ENCODE results near the gene ERMAP. TPM values are rescaled to one million over a fixed set of nuclear protein-coding genes. Genes with fewer than 3 reads are reported as not detected.

Gene ERMAP
- total and polyA plus RNA-seq, 9 of the 15 experiments (the other 6 are each of a cell fraction or from before 2014, with no cell fraction given), result 8.0 to 31.4 (median 22.5) TPM

DNA sequence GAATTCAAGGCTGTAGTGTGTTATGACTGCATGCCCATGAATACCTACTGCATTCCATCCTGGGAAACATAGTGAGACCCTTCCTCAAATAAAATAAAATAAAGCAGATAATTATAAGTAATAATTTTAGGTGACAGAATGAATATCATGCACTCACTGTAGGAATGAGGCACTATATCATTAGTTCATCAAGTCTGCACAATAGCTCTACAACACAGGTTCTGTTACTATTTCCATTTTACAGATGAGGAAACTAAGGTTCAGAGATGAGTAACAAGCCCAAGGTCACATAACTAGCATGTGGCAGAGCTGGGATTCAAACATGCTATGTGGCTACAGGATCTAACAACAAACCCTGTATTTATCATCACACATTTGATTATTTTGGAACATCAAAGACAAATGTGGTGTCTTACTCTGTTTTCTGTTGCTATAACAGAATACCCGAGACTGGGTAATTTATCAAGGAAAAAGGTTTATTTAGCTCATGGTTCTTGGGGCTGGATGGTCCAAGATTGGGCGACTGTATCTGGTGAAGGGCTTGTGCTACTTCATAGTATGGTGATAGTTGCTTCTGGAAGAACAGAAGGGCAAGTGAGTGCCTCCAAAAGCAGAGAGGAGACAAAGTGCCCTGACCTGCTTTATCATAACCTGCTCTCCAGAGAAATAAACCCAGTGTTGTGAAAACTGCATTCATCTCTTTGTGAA, 24.7 kb downstream of the ERMAP start (continued):
- no peak for TF ChIP-seq ARID1B (IDR thresholded peaks at IDR 0.05)
- no peak for TF ChIP-seq SAFB2 (IDR thresholded peaks at IDR 0.05; ENCODE audit: borderline replicate concordance, low read depth, low read length, severe bottlenecking)
- TF ChIP-seq NR2C2 (CRISPR knock-in tag; IDR thresholded peaks at IDR 0.05), result no peak
- no peak for TF ChIP-seq NR2C2 (tag; IDR thresholded peaks at IDR 0.05)
- TF ChIP-seq FOXK2 (conservative IDR thresholded peaks at IDR 0.05 in 1 of 2, IDR thresholded peaks at IDR 0.05 in 1 of 2; ENCODE audit: low read depth in 2 of 2), result no peak
- TF ChIP-seq MBD2 (IDR thresholded peaks at IDR 0.05; ENCODE audit: borderline replicate concordance, low read depth), result no peak
- TF ChIP-seq SREBF1 (IDR thresholded peaks at IDR 0.05; ENCODE audit: borderline replicate concordance, low read depth, low read length), result no peak

DNA sequence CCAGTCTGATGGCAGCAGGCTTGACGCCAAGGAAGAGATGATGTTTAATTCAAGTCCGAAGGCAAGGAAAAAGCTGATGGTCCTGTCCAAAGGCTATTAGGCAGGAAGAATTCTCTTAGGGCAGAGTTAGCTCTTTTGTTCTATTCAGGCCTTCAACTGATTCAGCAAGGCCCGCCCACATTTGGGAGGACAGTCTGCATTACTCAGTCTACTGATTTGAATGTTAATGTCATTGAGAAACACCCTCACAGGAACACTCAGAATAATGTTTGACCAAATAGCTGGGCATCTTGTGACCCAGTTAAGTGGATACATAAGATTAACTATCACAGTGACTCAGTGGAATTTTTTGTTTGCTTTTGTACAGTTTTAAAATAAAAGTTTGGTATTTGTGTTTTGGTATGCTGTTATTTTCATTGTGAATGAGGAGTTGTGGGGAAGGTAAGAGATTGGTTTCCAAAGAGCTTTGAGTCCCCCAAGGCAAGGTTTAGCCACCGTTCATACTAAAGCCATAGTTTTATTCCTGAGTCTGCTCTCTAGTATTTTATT, 27.7 kb downstream of the ERMAP start:
- H3K27me3 ChIP-seq (ENCODE audit: control insufficient read depth in 2 of 2, insufficient read depth in 2 of 2, low read length in 2 of 2), result no peaks in the 10 kb centered on the region
- POLR2A ChIA-PET, result interaction anchor here (6.4 kb wide), 2 partner anchors 12 to 23 kb away, joined by 76 to 94 read pairs; partner anchors contain the start of genes ERMAP and SVBP
- no peak overlapping the region for H3K4me2 ChIP-seq (ENCODE audit: insufficient read depth, low read length)
- in situ Hi-C loops (cut with MboI), result no loop called here
- H3K79me2 ChIP-seq (ENCODE audit: control insufficient read depth, insufficient read depth, low read length), result peaks cover 34% of the 10 kb centered on the region
- ATAC-seq (no peak), DNase-seq (ENCODE audit: extremely low read depth in 1 of 4, low spot score in 3 of 4) (peak in 1 of 4 experiments; percentile 64), FAIRE-seq (peak; percentile 64)
- peaks cover 14 to 32% of the 10 kb centered on the region in 2 experiments for H3K4me1 ChIP-seq (replicated peaks in 1 of 2; ENCODE audit: control insufficient read depth in 2 of 2, insufficient read depth in 2 of 2, low read length in 2 of 2)
- no peak overlapping the region for H2AFZ ChIP-seq (ENCODE audit: low read depth, low read length)
- peaks cover 56% of the 10 kb centered on the region for H3K36me3 ChIP-seq (ENCODE audit: control insufficient read depth, insufficient read depth, low read length)
- CTCF ChIA-PET (ENCODE audit: low intra/inter-chr PET ratio), result no interaction called here
- no peak overlapping the region for H3K27ac ChIP-seq (ENCODE audit: extremely low read depth, low read depth, low read length)
- intact Hi-C loops (cut with micrococcal nuclease), result loop anchor here (5.0 kb wide), 1 partner anchor 77 kb away; the partner anchor contains the start of genes C1orf50 and P3H1
- H3K9me1 ChIP-seq (ENCODE audit: control insufficient read depth, insufficient read depth, low read length), result no peaks in the 10 kb centered on the region
- TF ChIP-seq ZNF316 (IDR thresholded peaks at IDR 0.05) (0 out of 2 replicates have a peak, but pooled peaks have one; percentile 26), POLR2AphosphoS2 (IDR thresholded peaks at IDR 0.05; ENCODE audit: low read length) (peak; percentile 88; the same call in 1 of the 2 replicates), ZNF134 (CRISPR knock-in tag; conservative IDR thresholded peaks at IDR 0.05) (peak; percentile 97), FOSL1 (tag; conservative IDR thresholded peaks at IDR 0.05) (peak; percentile 30; the same call in 1 of the 2 replicates), POLR2G (IDR thresholded peaks at IDR 0.05; ENCODE audit: low read depth, low read length) (peak; percentile 8; the same call in 1 of the 2 replicates), ZNF830 (CRISPR knock-in tag; IDR thresholded peaks at IDR 0.05) (no peak), ZFX (CRISPR knock-in tag; IDR thresholded peaks at IDR 0.05) (no peak), FOXM1 (IDR thresholded peaks at IDR 0.05; ENCODE audit: low read depth) (peak; percentile 51; the same call in 1 of the 2 replicates), FOXM1 (CRISPR knock-in tag; IDR thresholded peaks at IDR 0.05; ENCODE audit: low read depth) (no peak), RBM25 (IDR thresholded peaks at IDR 0.05; ENCODE audit: low read depth, low read length, severe bottlenecking) (peak; percentile 58), C11orf30 (IDR thresholded peaks at IDR 0.05; ENCODE audit: low read depth) (peak; percentile 6; the same call in 1 of the 2 replicates), HNRNPL (IDR thresholded peaks at IDR 0.05; ENCODE audit: low read depth, low read length) (no peak), SUPT5H (IDR thresholded peaks at IDR 0.05) (peak; percentile 25; the same call in 1 of the 2 replicates), MTA2 (IDR thresholded peaks at IDR 0.05; ENCODE audit: low read depth) (0 out of 2 replicates have a peak, but pooled peaks have one; percentile 5), NFATC3 (IDR thresholded peaks at IDR 0.05) (0 out of 2 replicates have a peak, but pooled peaks have one; percentile 33)
- WGBS (ENCODE audit: insufficient coverage, low coverage, missing lambda C conversion rate), result 68% methylated on average over 4 of the region's 4 CpGs
- no peak overlapping the region for H3K9ac ChIP-seq (ENCODE audit: insufficient read depth in 1 of 2, low read depth in 2 of 2, low read length in 2 of 2)
- no peak overlapping the region for H3K4me3 ChIP-seq
- H3K9me3 ChIP-seq (replicated peaks; ENCODE audit: control insufficient read depth, insufficient read depth, low read depth, low read length), result no peaks in the 10 kb centered on the region
- BruUV-seq (replicated peaks), result TSS peak; percentile 32
- H4K20me1 ChIP-seq (replicated peaks; ENCODE audit: control insufficient read depth, insufficient read depth, low read length), result no peaks in the 10 kb centered on the region

All from K562 (cell line).